ENCODE results near the gene RNF38.

Gene RNF38

DNA sequence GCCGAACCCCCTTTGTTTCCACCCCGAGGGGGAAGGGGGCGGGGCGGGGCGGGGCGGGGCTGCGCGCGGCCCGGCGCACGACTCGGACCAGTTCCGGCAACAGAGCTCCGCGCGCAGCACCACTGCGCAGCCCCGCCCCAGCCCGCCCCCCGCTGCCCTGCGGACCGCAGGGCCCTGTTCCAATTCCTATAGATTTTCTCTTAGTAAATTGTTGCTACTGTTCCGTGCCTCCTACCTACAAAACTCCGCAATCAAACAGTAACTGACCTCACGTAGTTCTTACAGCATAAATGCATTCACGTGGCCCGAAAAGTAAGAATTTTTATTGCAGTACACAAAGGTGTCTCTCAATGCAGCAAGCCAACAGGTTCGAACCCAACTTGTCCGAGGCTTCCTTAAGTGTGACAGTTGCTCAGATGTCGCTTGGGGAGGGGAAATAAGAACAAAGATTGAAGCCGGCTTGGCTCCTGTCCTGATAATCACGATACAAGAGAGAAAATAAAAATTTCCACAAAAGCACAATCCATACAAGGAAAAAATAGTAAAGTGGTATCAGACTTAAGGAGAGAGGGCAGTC is 1.2 kb upstream of the RNF38 start (continued):
- TF ChIP-seq, protein P1, sequence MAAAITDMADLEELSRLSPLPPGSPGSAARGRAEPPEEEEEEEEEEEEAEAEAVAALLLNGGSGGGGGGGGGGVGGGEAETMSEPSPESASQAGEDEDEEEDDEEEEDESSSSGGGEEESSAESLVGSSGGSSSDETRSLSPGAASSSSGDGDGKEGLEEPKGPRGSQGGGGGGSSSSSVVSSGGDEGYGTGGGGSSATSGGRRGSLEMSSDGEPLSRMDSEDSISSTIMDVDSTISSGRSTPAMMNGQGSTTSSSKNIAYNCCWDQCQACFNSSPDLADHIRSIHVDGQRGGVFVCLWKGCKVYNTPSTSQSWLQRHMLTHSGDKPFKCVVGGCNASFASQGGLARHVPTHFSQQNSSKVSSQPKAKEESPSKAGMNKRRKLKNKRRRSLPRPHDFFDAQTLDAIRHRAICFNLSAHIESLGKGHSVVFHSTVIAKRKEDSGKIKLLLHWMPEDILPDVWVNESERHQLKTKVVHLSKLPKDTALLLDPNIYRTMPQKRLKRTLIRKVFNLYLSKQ (tag by site-specific recombination; IDR thresholded peaks at IDR 0.05; ENCODE audit: borderline replicate concordance) = no peak
- TF ChIP-seq SCRT2 (tag by site-specific recombination; IDR thresholded peaks at IDR 0.05) = peak; percentile 85
- TF ChIP-seq, protein P2, sequence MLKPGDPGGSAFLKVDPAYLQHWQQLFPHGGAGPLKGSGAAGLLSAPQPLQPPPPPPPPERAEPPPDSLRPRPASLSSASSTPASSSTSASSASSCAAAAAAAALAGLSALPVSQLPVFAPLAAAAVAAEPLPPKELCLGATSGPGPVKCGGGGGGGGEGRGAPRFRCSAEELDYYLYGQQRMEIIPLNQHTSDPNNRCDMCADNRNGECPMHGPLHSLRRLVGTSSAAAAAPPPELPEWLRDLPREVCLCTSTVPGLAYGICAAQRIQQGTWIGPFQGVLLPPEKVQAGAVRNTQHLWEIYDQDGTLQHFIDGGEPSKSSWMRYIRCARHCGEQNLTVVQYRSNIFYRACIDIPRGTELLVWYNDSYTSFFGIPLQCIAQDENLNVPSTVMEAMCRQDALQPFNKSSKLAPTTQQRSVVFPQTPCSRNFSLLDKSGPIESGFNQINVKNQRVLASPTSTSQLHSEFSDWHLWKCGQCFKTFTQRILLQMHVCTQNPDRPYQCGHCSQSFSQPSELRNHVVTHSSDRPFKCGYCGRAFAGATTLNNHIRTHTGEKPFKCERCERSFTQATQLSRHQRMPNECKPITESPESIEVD (tag by site-specific recombination; IDR thresholded peaks at IDR 0.05) = 0 out of 2 replicates have a peak, but pooled peaks have one; percentile 20

DNA sequence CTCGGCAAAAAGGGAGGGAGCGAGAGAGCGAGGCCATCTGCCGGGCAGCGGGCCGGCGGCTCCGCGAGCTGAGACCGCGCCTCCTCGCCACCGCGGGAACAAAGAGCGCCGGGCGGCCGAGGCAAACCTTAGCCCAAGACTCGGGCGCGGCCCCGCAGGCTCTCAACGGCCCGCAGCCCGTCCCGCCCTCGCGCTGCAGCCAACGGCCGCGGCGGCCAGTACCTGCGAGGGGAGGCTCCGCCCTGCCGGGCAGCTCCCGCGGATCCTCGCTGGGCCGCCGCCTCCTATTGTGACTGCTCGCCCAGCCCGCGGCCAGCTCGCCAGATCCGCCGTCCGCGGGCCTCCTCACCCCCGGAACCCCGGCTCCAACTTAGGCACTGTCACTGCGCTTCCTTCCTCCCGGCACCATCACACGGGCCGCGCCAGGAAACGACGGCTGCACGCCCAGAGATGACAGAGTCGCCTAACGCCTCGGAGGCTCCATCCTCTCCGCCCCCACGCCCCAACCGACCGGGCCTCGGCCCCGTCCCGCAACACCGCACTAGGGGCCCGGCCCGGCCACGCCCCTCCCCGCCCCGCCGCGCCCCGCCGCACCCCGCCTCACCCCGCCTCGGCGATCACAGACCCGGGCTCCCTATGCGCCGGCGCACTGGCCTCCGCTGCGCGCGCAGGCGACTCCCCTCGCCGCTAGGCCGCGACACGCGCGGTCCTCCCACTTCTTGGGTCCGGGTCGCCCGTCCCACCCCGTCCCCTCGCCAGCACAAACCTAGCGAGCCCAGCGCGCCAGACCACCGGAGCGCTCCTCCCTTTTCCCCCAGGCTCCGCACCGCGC is 479 bp upstream of the RNF38 start:
- peaks cover 5% of the 10 kb centered on the region for H3K4me1 ChIP-seq (ENCODE audit: control insufficient read depth, insufficient read depth, low read length)
- ChIA-PET POLR2A (interaction anchor here (0.6 to 2.3 kb wide), 7 partner anchors 38 to 949 kb away, joined by 3 to 11 read pairs (median 5); partner anchors contain the start of genes CLTA and GNE), CTCF (interaction anchor here (0.6 to 9.7 kb wide), 2 partner anchors 26 to 49 kb away, joined by 3 to 275 read pairs; no protein-coding TSS in a partner anchor)
- peak overlapping the region; percentile 97 for H3K4me3 ChIP-seq (ENCODE audit: low read depth, low read length)
- H3K27ac ChIP-seq (ENCODE audit: extremely low read depth, low read depth, low read length) = peak overlapping the region; percentile 90
- H3K9me3 ChIP-seq (ENCODE audit: control insufficient read depth, insufficient read depth, low read depth, low read length) = no peaks in the 10 kb centered on the region
- peaks cover 0 to 5% of the 10 kb centered on the region in 2 experiments; a peak in 1 of 3 replicates for H3K36me3 ChIP-seq (ENCODE audit: control insufficient read depth in 2 of 2, insufficient read depth in 1 of 2, low read length in 2 of 2)
- TF ChIP-seq ZBTB20 (tag by site-specific recombination; IDR thresholded peaks at IDR 0.05) (peak; percentile 87), KLF16 (tag by site-specific recombination; IDR thresholded peaks at IDR 0.05) (peak; percentile 79), ZBTB48 (tag by site-specific recombination; IDR thresholded peaks at IDR 0.05) (no peak), ZNF660 (tag by site-specific recombination; IDR thresholded peaks at IDR 0.05) (no peak; the same call in 1 of the 2 replicates), ZNF785 (tag by site-specific recombination; IDR thresholded peaks at IDR 0.05) (no peak), ZXDB (tag by site-specific recombination; IDR thresholded peaks at IDR 0.05) (0 out of 2 replicates have a peak, but pooled peaks have one; percentile 48), ZIC2 (tag by site-specific recombination; IDR thresholded peaks at IDR 0.05) (peak; percentile 46), ZNF202 (tag by site-specific recombination; IDR thresholded peaks at IDR 0.05; ENCODE audit: borderline replicate concordance) (no peak), ZNF529 (tag by site-specific recombination; IDR thresholded peaks at IDR 0.05; ENCODE audit: insufficient replicate concordance) (no peak), SETDB1 (IDR thresholded peaks at IDR 0.05; ENCODE audit: insufficient read length, low read length) (no peak), ZBTB8A (tag by site-specific recombination; IDR thresholded peaks at IDR 0.05) (peak; percentile 89), ZNF555 (tag by site-specific recombination; conservative IDR thresholded peaks at IDR 0.05) (no peak), ZNF10 (tag by site-specific recombination; IDR thresholded peaks at IDR 0.05) (no peak), ZNF843 (tag by site-specific recombination; IDR thresholded peaks at IDR 0.05) (no peak)
- TF ChIP-seq, protein P3, sequence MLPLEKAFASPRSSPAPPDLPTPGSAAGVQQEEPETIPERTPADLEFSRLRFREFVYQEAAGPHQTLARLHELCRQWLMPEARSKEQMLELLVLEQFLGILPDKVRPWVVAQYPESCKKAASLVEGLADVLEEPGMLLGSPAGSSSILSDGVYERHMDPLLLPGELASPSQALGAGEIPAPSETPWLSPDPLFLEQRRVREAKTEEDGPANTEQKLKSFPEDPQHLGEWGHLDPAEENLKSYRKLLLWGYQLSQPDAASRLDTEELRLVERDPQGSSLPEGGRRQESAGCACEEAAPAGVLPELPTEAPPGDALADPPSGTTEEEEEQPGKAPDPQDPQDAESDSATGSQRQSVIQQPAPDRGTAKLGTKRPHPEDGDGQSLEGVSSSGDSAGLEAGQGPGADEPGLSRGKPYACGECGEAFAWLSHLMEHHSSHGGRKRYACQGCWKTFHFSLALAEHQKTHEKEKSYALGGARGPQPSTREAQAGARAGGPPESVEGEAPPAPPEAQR (tag by site-specific recombination; IDR thresholded peaks at IDR 0.05) = no peak
- TF ChIP-seq, protein P4, sequence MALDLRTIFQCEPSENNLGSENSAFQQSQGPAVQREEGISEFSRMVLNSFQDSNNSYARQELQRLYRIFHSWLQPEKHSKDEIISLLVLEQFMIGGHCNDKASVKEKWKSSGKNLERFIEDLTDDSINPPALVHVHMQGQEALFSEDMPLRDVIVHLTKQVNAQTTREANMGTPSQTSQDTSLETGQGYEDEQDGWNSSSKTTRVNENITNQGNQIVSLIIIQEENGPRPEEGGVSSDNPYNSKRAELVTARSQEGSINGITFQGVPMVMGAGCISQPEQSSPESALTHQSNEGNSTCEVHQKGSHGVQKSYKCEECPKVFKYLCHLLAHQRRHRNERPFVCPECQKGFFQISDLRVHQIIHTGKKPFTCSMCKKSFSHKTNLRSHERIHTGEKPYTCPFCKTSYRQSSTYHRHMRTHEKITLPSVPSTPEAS (tag by site-specific recombination; IDR thresholded peaks at IDR 0.05) = no peak
- TF ChIP-seq, protein P2 (tag by site-specific recombination; IDR thresholded peaks at IDR 0.05) = no peak
- TF ChIP-seq, protein P5, sequence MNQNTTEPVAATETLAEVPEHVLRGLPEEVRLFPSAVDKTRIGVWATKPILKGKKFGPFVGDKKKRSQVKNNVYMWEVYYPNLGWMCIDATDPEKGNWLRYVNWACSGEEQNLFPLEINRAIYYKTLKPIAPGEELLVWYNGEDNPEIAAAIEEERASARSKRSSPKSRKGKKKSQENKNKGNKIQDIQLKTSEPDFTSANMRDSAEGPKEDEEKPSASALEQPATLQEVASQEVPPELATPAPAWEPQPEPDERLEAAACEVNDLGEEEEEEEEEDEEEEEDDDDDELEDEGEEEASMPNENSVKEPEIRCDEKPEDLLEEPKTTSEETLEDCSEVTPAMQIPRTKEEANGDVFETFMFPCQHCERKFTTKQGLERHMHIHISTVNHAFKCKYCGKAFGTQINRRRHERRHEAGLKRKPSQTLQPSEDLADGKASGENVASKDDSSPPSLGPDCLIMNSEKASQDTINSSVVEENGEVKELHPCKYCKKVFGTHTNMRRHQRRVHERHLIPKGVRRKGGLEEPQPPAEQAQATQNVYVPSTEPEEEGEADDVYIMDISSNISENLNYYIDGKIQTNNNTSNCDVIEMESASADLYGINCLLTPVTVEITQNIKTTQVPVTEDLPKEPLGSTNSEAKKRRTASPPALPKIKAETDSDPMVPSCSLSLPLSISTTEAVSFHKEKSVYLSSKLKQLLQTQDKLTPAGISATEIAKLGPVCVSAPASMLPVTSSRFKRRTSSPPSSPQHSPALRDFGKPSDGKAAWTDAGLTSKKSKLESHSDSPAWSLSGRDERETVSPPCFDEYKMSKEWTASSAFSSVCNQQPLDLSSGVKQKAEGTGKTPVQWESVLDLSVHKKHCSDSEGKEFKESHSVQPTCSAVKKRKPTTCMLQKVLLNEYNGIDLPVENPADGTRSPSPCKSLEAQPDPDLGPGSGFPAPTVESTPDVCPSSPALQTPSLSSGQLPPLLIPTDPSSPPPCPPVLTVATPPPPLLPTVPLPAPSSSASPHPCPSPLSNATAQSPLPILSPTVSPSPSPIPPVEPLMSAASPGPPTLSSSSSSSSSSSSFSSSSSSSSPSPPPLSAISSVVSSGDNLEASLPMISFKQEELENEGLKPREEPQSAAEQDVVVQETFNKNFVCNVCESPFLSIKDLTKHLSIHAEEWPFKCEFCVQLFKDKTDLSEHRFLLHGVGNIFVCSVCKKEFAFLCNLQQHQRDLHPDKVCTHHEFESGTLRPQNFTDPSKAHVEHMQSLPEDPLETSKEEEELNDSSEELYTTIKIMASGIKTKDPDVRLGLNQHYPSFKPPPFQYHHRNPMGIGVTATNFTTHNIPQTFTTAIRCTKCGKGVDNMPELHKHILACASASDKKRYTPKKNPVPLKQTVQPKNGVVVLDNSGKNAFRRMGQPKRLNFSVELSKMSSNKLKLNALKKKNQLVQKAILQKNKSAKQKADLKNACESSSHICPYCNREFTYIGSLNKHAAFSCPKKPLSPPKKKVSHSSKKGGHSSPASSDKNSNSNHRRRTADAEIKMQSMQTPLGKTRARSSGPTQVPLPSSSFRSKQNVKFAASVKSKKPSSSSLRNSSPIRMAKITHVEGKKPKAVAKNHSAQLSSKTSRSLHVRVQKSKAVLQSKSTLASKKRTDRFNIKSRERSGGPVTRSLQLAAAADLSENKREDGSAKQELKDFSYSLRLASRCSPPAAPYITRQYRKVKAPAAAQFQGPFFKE (tag by site-specific recombination; IDR thresholded peaks at IDR 0.05; ENCODE audit: borderline replicate concordance) = no peak

Measured in HEK293 (cell line).